CD4-positive, alpha-beta T cell treated with Interleukin-1 beta for 1 hour (primary cell): Measurements from ENCODE around the gene MAPKAP1.

ENCODE experiments used
- DNase-seq, 2 donors: peaks; one replicate each; pipeline ENCODE4 v3.0.0-alpha.2; 2020 to 2022

The MAPKAP1 gene

GRCh38 chr9:125532812-125533594 lies 174.0 kb downstream of the MAPKAP1 start:
- no peak for DNase-seq

DNA sequence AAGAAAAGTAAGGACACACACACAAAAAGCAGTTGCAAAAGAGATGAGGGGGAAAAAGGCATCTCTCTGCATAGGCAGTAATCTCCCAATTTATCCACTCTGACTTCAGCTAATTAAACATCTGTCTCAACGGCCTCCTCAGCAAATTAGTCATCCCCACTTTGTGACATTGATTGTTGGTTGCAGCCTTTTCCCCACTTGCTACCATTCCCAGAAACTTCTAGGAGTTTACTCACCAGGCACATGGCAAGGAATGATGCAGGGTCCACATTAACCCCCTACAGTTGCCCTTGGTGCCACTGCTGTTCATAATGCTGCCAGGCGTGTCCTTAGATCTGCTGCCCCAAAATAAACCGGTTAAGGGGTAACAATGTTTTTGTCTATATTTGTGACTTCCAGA lies 174.6 kb downstream of the MAPKAP1 start:
- DNase-seq: no peak

DNA sequence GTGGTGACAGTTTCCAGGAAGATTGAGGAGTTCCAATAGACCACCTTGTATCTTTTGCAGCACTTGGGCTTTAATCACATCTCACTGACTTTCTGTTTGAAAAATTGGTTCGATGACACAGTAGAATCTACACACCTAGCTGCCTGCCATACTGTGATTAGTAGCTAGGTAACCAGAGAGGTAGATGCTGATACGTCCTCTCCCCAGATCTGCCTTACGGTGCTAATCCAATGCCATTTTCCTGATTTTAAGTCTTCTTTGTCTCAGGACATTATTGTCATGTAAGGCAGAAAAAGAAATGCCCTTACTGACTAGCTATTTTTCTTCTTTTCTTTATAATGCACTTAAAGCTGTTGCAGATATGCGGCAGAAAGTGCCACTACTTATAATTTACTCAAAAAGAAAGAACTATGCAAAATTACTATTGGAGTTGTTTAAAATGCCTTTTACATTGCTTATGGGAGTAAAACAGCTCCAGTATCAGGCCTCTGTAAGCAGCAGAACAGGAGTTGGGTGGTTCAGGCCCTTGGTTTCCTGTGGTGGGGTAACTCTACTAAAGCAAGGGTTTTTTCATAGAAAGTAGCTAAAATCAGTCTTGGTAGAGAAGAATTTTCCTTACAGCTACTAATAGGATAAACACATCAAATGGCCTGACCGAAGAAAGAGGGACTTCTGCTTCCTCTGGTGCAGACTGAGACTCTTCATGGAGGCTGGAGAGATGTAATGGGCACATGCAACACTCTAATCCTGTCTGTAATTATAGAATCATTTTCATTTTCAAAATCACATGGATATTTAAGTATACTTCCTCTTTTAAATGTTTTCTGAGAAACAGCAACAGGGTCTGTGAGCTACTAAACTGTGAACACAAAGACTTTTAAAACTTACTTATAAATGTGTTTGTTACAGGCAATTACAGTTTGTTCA lies 177.2 kb downstream of the MAPKAP1 start:
- DNase-seq: no peak

GRCh38 chr9:125529107-125529506 lies 177.9 kb downstream of the MAPKAP1 start:
- DNase-seq: no peak

GRCh38 chr9:125527471-125528002 lies 179.5 kb downstream of the MAPKAP1 start:
- no peak for DNase-seq

- DNase-seq: no peak
Measured at GRCh38 chr9:125525921-125526631, 180.9 kb downstream of the MAPKAP1 start.

DNA sequence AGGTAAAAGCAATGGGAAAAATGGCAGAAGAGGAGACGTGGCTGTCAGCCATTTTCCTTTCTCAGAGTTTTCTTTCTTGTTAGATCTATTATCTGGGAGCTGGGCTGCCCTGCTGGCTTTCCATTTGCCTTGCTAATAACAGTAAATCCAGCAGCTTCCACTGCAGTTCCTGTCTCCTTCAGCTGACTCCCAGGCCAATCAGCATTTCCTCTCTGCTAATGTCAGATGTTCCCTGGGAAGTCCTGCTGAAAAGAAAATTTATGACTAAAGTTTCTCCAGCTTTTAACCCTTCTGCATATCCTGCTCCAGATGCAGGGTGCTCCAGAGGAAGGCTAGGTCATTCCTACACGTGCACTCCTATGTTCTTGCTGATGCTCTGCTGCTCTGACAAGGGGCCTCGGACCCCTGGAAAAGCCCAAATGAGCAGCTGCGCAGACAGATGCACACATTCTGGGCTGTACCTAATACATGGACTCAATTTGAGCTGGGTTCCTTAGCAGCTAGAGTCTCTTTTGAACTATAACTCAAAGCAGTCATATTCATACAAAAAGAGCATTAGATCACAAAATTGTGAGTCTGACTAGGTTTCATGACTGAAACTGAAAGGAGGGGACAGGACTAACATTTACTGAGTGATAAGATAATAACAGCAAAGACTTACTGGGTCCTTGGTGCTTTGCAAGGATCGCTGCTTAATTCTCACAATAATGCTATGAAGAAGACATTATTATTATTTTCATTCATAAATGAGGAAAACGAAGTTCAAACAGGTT lies 182.2 kb downstream of the MAPKAP1 start:
- DNase-seq: no peak

DNA sequence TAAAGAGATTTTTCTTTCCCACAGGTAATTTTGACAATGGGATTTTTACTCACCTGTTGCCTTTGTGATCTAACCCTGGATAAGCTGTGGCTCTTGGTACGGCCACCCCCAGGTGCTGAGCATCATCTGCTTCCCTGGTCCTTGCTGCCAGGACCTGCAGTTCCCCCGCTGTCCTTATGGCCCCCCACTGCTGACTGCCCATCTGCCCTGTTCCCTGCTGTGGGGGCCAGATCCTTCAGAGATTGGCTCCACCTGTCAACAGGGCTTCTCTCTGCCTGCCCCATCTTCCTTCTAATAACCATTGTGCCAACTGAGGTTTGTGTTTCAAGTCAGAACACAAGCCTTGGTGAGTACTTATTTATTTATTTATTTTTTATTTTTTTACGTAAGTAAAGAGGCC lies 183.3 kb downstream of the MAPKAP1 start:
- no peak for DNase-seq

- no peak for DNase-seq
Measured at GRCh38 chr9:125522328-125522725, 184.7 kb downstream of the MAPKAP1 start.

- DNase-seq: peak in 1 of 2 donors; percentile 31
Measured at GRCh38 chr9:125521462-125522327, 185.3 kb downstream of the MAPKAP1 start.

DNA sequence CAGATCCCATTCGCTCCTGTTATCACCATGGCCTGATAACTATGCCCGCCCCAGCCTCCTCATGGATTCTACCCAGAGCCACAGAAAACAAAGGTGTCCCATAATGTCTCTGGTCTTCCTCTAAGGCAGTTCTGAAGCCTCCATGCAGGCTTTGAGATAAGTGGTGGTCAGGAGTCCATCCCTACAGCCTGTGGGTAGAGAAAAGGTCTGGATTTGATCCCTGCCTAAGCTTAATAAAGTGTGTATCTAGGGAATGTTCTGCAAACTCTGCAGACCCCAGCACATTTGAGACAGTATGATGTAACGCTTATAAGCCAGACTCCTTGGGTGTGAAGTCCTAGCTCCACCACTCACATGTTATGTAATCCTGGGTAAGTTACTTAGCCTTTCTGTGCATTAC lies 187.3 kb downstream of the MAPKAP1 start:
- DNase-seq: no peak

DNA sequence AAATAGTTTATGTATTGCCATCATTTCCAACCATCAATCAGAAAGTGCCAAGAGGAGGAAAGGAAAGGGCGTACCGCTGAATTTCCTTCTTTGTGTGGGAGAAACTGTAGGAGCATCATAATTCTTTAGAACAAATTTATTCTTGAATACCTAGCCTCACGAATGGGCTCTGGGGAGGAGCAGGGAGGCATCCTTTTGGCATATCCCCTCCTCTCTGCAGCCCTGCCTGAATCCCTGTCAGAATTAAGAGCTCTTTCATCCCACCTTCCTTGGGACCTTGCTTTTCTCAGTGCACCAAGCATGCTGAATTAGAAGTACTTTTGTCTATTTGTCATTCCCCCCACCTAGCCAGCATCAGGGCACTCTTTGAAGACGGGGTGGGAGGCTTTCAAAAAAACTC lies 189.4 kb downstream of the MAPKAP1 start:
- no peak for DNase-seq

- no peak for DNase-seq
Measured at GRCh38 chr9:125515983-125516940, 190.7 kb downstream of the MAPKAP1 start.

DNA sequence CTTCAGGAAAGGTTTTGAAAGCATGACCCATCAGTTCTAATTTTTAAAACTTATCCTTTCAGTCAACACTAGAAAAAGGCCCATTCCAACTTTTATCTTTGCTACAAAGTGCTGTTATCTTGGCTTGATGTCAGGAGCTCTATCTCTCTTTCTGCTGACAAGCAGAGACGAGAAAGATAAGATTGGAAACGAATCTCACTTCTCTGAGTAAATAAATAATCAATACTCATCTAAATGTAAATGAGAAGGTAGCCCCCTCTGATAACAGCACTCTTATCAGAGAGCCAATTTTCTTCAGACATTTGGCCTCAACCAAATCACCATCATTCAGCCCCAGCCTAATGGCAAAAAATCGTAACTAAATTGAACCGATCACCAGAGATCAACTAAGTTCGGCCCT lies 191.7 kb downstream of the MAPKAP1 start:
- no peak for DNase-seq

GRCh38 chr9:125514468-125514867 lies 192.5 kb downstream of the MAPKAP1 start:
- no peak for DNase-seq

DNA sequence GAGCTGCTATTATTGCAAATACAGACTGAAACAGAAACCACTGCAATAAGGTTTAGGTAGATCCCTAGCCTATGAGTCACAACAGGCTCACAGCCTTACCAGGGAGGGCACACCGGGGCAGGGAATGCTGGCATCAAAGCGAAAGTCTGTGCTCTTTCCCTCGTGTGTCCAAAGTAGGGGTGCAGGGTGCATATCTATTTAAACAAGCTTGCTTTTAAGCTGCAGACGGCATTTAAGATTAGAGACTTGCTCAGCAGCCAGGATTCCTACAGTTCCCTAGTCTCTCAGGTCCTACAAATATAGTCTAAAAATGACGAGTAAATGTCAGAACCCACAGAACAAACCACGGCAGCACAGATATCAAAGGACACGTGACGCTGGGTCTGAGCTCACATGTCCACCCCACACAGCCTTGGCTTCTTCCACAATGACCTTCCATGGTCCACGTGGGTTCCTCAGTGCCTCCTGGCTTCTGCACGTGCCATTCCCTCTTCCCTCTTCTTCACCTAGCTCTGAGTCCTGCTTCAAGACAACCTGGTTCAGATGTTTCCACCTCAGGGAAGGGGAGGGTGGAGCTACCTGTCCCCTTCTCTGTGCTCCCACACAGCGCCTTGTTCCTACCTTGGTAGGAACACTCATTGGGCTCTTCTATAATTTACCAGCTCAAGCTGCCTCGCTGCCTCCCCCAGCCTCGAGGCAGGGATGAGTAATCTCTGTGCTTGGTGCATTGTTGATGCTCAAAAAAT lies 193.2 kb downstream of the MAPKAP1 start:
- DNase-seq: peak in 1 of 2 donors; percentile 5

- no peak for DNase-seq
Measured at GRCh38 chr9:125513303-125513667, 193.7 kb downstream of the MAPKAP1 start.

DNA sequence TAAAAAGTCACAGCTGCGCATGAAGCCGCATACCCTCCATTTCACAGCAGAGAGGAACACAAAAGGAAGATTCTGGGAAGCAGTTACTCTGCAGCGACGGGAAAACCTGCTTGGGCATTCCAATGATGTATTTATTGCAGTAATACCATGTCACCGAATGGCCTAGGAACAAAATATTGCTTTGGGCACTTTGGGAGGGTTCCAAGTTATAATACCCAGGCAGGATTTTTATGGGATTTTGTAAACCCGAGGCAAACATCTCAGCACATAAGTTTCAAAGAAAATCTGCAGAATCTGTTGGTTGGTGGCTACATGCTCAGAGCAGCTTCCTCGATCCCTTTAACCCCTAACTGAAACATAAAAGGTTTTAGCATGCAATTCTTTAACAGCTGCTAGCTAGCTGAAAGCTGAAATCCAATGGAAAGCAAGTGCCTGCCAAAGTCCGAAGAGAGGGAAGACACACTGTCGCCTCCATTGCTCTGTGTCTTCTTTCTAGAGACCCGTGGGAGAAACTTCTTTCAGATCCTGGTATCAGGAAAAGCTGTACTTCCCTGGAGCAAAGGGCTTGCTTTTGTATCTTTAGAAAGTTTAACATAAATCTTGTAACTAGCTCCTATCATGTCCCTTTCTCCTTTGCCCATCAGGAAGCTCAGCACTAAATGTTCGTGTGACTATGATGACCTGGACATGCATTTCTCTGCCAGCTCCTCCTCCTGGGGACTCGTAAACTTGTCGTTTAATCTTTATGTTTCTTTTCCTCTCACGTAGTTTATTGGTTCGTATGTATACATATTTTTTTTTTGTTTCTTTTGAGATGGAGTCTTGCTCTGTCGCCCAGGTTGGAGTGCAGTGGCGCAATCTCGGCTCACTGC lies 195.0 kb downstream of the MAPKAP1 start:
- DNase-seq: no peak
